ENCODE measurements around the gene ACTR3C.

DNA sequence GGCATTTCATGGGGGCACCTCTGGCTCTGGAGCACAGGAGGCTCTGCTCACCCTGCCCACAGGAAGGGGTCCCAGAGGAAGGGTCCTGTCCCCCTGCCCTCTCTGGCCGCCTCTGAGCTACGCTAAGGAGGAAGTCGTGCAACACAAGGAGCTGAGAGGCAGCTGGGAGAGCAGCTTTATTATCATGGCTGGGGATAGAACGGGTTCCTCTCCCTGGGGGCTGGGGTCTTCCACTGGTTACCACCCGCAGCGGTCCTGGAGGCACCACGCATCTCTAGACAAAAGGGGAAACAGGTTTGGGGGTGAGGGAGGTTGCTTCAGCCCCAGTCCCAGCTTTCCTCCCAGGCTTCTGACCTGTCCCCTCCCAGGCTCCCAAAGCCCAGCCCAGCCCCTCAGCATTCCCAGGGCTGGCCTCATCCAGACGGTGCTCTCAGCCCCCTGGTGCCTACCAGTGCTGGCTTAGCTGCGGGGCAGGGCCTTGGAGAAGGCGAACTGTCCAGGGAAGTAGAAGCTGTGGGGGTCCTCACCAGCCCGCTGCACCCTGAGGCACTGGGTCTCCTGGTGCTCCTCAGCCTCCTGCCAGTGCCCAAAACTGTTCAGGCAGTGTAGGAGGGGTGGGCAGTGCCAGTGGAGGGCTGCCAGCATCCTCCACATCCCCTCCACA, 15.0 kb upstream of the ACTR3C start:
- no peak for TF ChIP-seq POLR2A (IDR thresholded peaks at IDR 0.05; ENCODE audit: low read length)
- TF ChIP-seq GATA1 (IDR thresholded peaks at IDR 0.05; ENCODE audit: low read depth, low read length), result no peak

Data from erythroblast (primary cell).